ENCODE results near the gene MRPL37. TPM values are rescaled to one million over a fixed set of nuclear protein-coding genes. Genes with fewer than 3 reads are reported as not detected.

Gene MRPL37
- total RNA-seq, 2 donors from 2014 or later = 34.9 to 41.8 TPM

GRCh38 chr1:54237586-54237985 is 37.6 kb downstream of the MRPL37 start:
- intact Hi-C loops (cut with DNase I) = no loop called here
- no peak for DNase-seq
- Histone ChIP-seq H3K36me3 (replicated peaks in 1 of 2; ENCODE audit: insufficient read depth in 1 of 2, low read depth in 2 of 2) (peaks cover 0 to 9% of the 10 kb centered on the region in 2 donors), H3K9me3 (no peaks in the 10 kb centered on the region), H3K27me3 (no peaks in the 10 kb centered on the region), H3K4me1 (no peaks in the 10 kb centered on the region), H3K4me3 (no peak overlapping the region), H3K27ac (no peak overlapping the region)
- WGBS, 2 donors = 92 to 96% methylated on average over 5 to 10 of the region's 10 CpGs
- TF ChIP-seq CTCF (IDR thresholded peaks at IDR 0.05) (no peak), POLR2A (IDR thresholded peaks at IDR 0.05) (no peak)
- ATAC-seq = no peak

GRCh38 chr1:54238353-54239034 is 38.5 kb downstream of the MRPL37 start:
- DNase-seq = peak in 1 of 4 donors; percentile 25

GRCh38 chr1:54239035-54239383 is 39.0 kb downstream of the MRPL37 start:
- 77 to 87% methylated on average over 5 of the region's 5 CpGs for WGBS, 2 donors

More at GRCh38 chr1:54238353-54239034, 38.5 kb downstream of the MRPL37 start:
- Histone ChIP-seq H3K4me1 (no peaks in the 10 kb centered on the region), H3K27me3 (no peaks in the 10 kb centered on the region), H3K4me3 (no peak overlapping the region), H3K36me3 (replicated peaks in 1 of 2; ENCODE audit: insufficient read depth in 1 of 2, low read depth in 2 of 2) (peaks cover 0 to 9% of the 10 kb centered on the region in 2 donors), H3K9me3 (no peaks in the 10 kb centered on the region), H3K27ac (no peak overlapping the region)
- WGBS, 2 donors = 80 to 95% methylated on average over 12 of the region's 12 CpGs
- intact Hi-C loops (cut with DNase I) = no loop called here
- no peak for TF ChIP-seq POLR2A (IDR thresholded peaks at IDR 0.05)
- TF ChIP-seq CTCF (IDR thresholded peaks at IDR 0.05) = no peak
- no peak for ATAC-seq

GRCh38 chr1:54239631-54240031 is 39.7 kb downstream of the MRPL37 start:
- WGBS, 2 donors = 76 to 77% methylated on average over 8 to 10 of the region's 10 CpGs
- Histone ChIP-seq H3K4me1 (no peaks in the 10 kb centered on the region), H3K27me3 (no peaks in the 10 kb centered on the region), H3K36me3 (replicated peaks in 1 of 2; ENCODE audit: insufficient read depth in 1 of 2, low read depth in 2 of 2) (peaks cover 0 to 9% of the 10 kb centered on the region in 2 donors), H3K4me3 (no peak overlapping the region), H3K27ac (no peak overlapping the region), H3K9me3 (no peaks in the 10 kb centered on the region)
- no peak for ATAC-seq
- no peak for TF ChIP-seq CTCF (IDR thresholded peaks at IDR 0.05)
- no peak for TF ChIP-seq POLR2A (IDR thresholded peaks at IDR 0.05)
- intact Hi-C loops (cut with DNase I) = no loop called here
- no peak for DNase-seq

More at GRCh38 chr1:54239035-54239383, 39.0 kb downstream of the MRPL37 start:
- no peaks in the 10 kb centered on the region for H3K4me1 ChIP-seq
- H3K4me3 ChIP-seq = no peak overlapping the region
- H3K36me3 ChIP-seq (replicated peaks in 1 of 2; ENCODE audit: insufficient read depth in 1 of 2, low read depth in 2 of 2) = peaks cover 0 to 9% of the 10 kb centered on the region in 2 donors
- intact Hi-C loops (cut with DNase I) = no loop called here
- no peaks in the 10 kb centered on the region for H3K27me3 ChIP-seq
- H3K27ac ChIP-seq = no peak overlapping the region
- DNase-seq = no peak
- H3K9me3 ChIP-seq = no peaks in the 10 kb centered on the region
- no peak for ATAC-seq
- no peak for TF ChIP-seq POLR2A (IDR thresholded peaks at IDR 0.05)
- no peak for TF ChIP-seq CTCF (IDR thresholded peaks at IDR 0.05)
